ENCODE results near the gene PLA2G6. TPM values are rescaled to one million over a fixed set of nuclear protein-coding genes. Genes with fewer than 3 reads are reported as not detected.

Gene PLA2G6
- total RNA-seq, 1 donor from 2014 or later = 16.3 TPM

DNA sequence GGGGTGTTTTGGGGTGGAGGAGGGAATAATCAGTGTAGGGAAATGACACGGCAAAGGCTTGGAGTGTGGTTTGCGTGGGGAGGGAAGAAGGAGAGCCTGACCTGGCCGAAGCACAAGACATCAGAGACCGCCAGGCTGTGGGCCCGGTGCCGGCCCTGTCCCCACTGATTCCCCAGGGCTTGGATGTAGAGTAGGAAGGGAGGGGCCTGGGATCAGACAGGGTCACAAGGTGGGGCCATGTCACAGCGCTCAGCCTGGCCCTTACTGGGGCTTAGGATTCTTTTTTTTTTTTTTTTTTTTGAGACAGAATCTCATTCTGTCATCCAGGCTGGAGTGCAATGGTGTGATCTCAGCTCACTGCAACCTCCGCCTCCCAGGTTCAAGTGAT, 114.6 kb downstream of the PLA2G6 start:
- H3K27ac Mint-ChIP-seq (ENCODE audit: unreplicated experiment) = no peak overlapping the region
- TF ChIP-seq CTCF (IDR thresholded peaks at IDR 0.05) = no peak
- peaks cover 24% of the 10 kb centered on the region for H3K4me1 Mint-ChIP-seq (ENCODE audit: low read depth)
- no peak for DNase-seq (ENCODE audit: low spot score)
- no peaks in the 10 kb centered on the region for H3K27me3 Mint-ChIP-seq (ENCODE audit: low read depth)
- H3K36me3 Mint-ChIP-seq (ENCODE audit: low read depth) = peaks cover 14% of the 10 kb centered on the region
- H3K9me3 Mint-ChIP-seq (ENCODE audit: low read depth) = no peaks in the 10 kb centered on the region
- no peak overlapping the region for H3K4me3 Mint-ChIP-seq (ENCODE audit: unreplicated experiment)

- H3K27me3 Mint-ChIP-seq (ENCODE audit: low read depth) = no peaks in the 10 kb centered on the region
Measured at GRCh38 chr22:38066381-38067027, 115.1 kb downstream of the PLA2G6 start.

GRCh38 chr22:38065539-38065938, 116.1 kb downstream of the PLA2G6 start:
- DNase-seq (ENCODE audit: low spot score) = no peak
- Mint-ChIP-seq H3K4me1 (ENCODE audit: low read depth) (peaks cover 21% of the 10 kb centered on the region), H3K27ac (ENCODE audit: unreplicated experiment) (no peak overlapping the region), H3K4me3 (ENCODE audit: unreplicated experiment) (no peak overlapping the region), H3K36me3 (ENCODE audit: low read depth) (peaks cover 14% of the 10 kb centered on the region), H3K9me3 (ENCODE audit: low read depth) (no peaks in the 10 kb centered on the region), H3K27me3 (ENCODE audit: low read depth) (no peaks in the 10 kb centered on the region)
- TF ChIP-seq CTCF (IDR thresholded peaks at IDR 0.05) = no peak

More at GRCh38 chr22:38066381-38067027, 115.1 kb downstream of the PLA2G6 start:
- TF ChIP-seq CTCF (IDR thresholded peaks at IDR 0.05) = no peak
- Mint-ChIP-seq H3K9me3 (ENCODE audit: low read depth) (no peaks in the 10 kb centered on the region), H3K4me3 (ENCODE audit: unreplicated experiment) (no peak overlapping the region), H3K36me3 (ENCODE audit: low read depth) (peaks cover 14% of the 10 kb centered on the region), H3K27ac (ENCODE audit: unreplicated experiment) (no peak overlapping the region), H3K4me1 (ENCODE audit: low read depth) (peaks cover 24% of the 10 kb centered on the region)
- no peak for DNase-seq (ENCODE audit: low spot score)

DNA sequence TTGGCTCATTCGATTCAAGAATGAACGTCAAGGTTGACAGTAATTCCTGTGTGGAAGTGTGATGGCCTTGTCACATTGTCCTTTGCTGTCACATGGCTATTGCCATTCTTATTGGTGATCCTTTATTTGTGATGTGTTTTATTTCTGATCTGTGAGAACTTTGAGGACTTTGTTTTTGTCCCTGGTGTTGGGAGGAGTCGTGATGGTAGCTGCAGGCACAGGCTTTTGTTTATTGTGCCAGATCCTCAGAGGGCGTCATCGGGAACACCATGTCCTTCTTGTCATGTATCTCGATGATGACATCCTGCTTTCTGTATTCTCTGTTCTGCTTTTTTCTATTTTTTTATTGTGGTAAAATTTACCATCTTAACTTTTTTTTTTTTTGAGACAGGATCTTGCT, 118.8 kb downstream of the PLA2G6 start:
- H3K4me1 Mint-ChIP-seq (ENCODE audit: low read depth) = peaks cover 6% of the 10 kb centered on the region
- no peak overlapping the region for H3K27ac Mint-ChIP-seq (ENCODE audit: unreplicated experiment)
- H3K36me3 Mint-ChIP-seq (ENCODE audit: low read depth) = peaks cover 17% of the 10 kb centered on the region
- TF ChIP-seq CTCF (IDR thresholded peaks at IDR 0.05) = no peak
- no peaks in the 10 kb centered on the region for H3K9me3 Mint-ChIP-seq (ENCODE audit: low read depth)
- no peak overlapping the region for H3K4me3 Mint-ChIP-seq (ENCODE audit: unreplicated experiment)
- no peaks in the 10 kb centered on the region for H3K27me3 Mint-ChIP-seq (ENCODE audit: low read depth)
- no peak for DNase-seq (ENCODE audit: low spot score)

Other genes with a start within 250 kb of the PLA2G6 start
- gene C22orf23, start 228.2 kb downstream of the PLA2G6 start, total RNA-seq = not detected in 3 replicates
- gene POLR2F, start 228.1 kb downstream of the PLA2G6 start, total RNA-seq = 63.0 to 72.6 TPM (median 67.5 TPM) in 3 replicates
- not detected in 3 replicates for gene SOX10, start 197.3 kb downstream of the PLA2G6 start, total RNA-seq
- 13.5 to 22.6 TPM (median 19.1 TPM) in 3 replicates for gene PICK1, start 124.4 kb downstream of the PLA2G6 start, total RNA-seq
- gene SLC16A8, start 97.6 kb downstream of the PLA2G6 start, total RNA-seq = 0.50 TPM in 1 of 3 replicates, not detected in the others
- 0.21 to 0.42 TPM in 2 of 3 replicates, not detected in the other for gene BAIAP2L2, start 71.1 kb downstream of the PLA2G6 start, total RNA-seq
- gene MAFF, start 20.2 kb upstream of the PLA2G6 start, total RNA-seq = 1.7 to 9.9 TPM (median 8.5 TPM) in 3 replicates
- 117 to 121 TPM (median 121 TPM) in 3 replicates for gene TMEM184B, start 91.2 kb upstream of the PLA2G6 start, total RNA-seq
- 126 to 132 TPM (median 129 TPM) in 3 replicates for gene CSNK1E, start 135.6 kb upstream of the PLA2G6 start, total RNA-seq

All from chondrocyte (in vitro differentiated cells).